Liver (tissue), 9 donors: ENCODE measurements around the gene BTG4. TPM values are rescaled to one million over a fixed set of nuclear protein-coding genes. Genes with fewer than 3 reads are reported as not detected.

Experiments used
- DNase-seq: peaks from one replicate; pipeline ENCODE4 v3.0.0-alpha.2; 2017; ENCODE audit warnings: low spot score
- H3K27ac ChIP-seq, 2 donors: one replicate each; pipeline ENCODE4 v1.7.0; 2013; ENCODE audit warnings: inconsistent platforms in 2 of 2, low read length in 2 of 2, control low read depth in 1 of 2, low read depth in 1 of 2, mild to moderate bottlenecking in 1 of 2
- H3K27me3 ChIP-seq, 4 donors: one replicate each; pipeline versions ENCODE4 v1.6.1 to v1.7.0; 2013; ENCODE audit warnings: low read length in 3 of 4, inconsistent platforms in 1 of 4, mild to moderate bottlenecking in 1 of 4, moderate library complexity in 1 of 4; ENCODE audit not compliant: control insufficient read depth in 4 of 4, insufficient read depth in 4 of 4
- H3K36me3 ChIP-seq, 4 donors: one replicate each; pipeline versions ENCODE4 v1.6.1 to v1.7.0; 2013; ENCODE audit warnings: low read length in 3 of 4, mild to moderate bottlenecking in 3 of 4, low read depth in 1 of 4, moderate library complexity in 1 of 4; ENCODE audit not compliant: control insufficient read depth in 4 of 4, insufficient read depth in 3 of 4
- H3K4me1 ChIP-seq, 4 donors: one replicate each; pipeline versions ENCODE4 v1.6.1 to v1.7.0; 2013; ENCODE audit warnings: low read length in 3 of 4, mild to moderate bottlenecking in 3 of 4, moderate library complexity in 1 of 4; ENCODE audit not compliant: control insufficient read depth in 4 of 4, insufficient read depth in 4 of 4
- H3K4me3 ChIP-seq, 3 donors: one replicate each; pipeline versions ENCODE4 v1.6.1 to v1.7.0; 2013; ENCODE audit warnings: low read length in 3 of 3, control low read depth in 1 of 3, low read depth in 1 of 3, mild to moderate bottlenecking in 1 of 3
- H3K9ac ChIP-seq, 2 donors: one replicate each; pipeline ENCODE4 v1.7.0; 2013; ENCODE audit warnings: low read length in 2 of 2, mild to moderate bottlenecking in 2 of 2, moderate library complexity in 2 of 2, control low read depth in 1 of 2, low read depth in 1 of 2
- H3K9me3 ChIP-seq, 4 donors: one replicate each; pipeline versions ENCODE4 v1.6.1 to v1.7.0; 2013; ENCODE audit warnings: low read length in 3 of 4; ENCODE audit not compliant: control insufficient read depth in 4 of 4
- EGR1 ChIP-seq, 2 donors: IDR thresholded peaks; 2 replicates each; pipeline ENCODE4 v1.6.1; 2016 to 2018; ENCODE audit warnings: antibody characterized with exemption in 2 of 2, low read depth in 2 of 2
- FOXA1 ChIP-seq: IDR thresholded peaks from 2 replicates; pipeline ENCODE4 v1.6.1; 2016; ENCODE audit warnings: antibody characterized with exemption
- FOXA2 ChIP-seq: IDR thresholded peaks from 2 replicates; pipeline ENCODE4 v1.6.1; 2016; ENCODE audit warnings: antibody characterized with exemption
- GABPA ChIP-seq, 2 donors: IDR thresholded peaks in 1 of 2; conservative IDR thresholded peaks in 1 of 2; 2 replicates each; pipeline ENCODE4 v1.6.1; 2016; ENCODE audit warnings: antibody characterized with exemption in 2 of 2, mild to moderate bottlenecking in 1 of 2, moderate library complexity in 1 of 2
- HNF4A ChIP-seq, 2 donors: conservative IDR thresholded peaks; 2 replicates each; pipeline ENCODE4 v1.6.1; 2016; ENCODE audit warnings: antibody characterized with exemption in 2 of 2, mild to moderate bottlenecking in 2 of 2
- HNF4G ChIP-seq: IDR thresholded peaks from 2 replicates; pipeline ENCODE4 v1.6.1; 2016; ENCODE audit warnings: antibody characterized with exemption
- JUND ChIP-seq, 2 donors: IDR thresholded peaks; 2 replicates each; pipeline ENCODE4 v1.6.1; 2016; ENCODE audit warnings: antibody characterized with exemption in 2 of 2
- NR2F2 ChIP-seq: IDR thresholded peaks from 2 replicates; pipeline ENCODE4 v1.6.1; 2016; ENCODE audit warnings: antibody characterized with exemption
- RAD21 ChIP-seq, 2 donors: IDR thresholded peaks; 2 replicates each; pipeline ENCODE4 v1.6.1; 2016; ENCODE audit warnings: antibody characterized with exemption in 2 of 2, mild to moderate bottlenecking in 2 of 2
- RXRA ChIP-seq, 2 donors: IDR thresholded peaks; 2 replicates each; pipeline ENCODE4 v1.6.1; 2017 to 2018; ENCODE audit warnings: antibody characterized with exemption in 2 of 2, mild to moderate bottlenecking in 1 of 2
- SP1 ChIP-seq: IDR thresholded peaks from 2 replicates; pipeline ENCODE4 v1.6.1; 2018; ENCODE audit warnings: antibody characterized with exemption, mild to moderate bottlenecking
- TAF1 ChIP-seq: conservative IDR thresholded peaks from 2 replicates; pipeline ENCODE4 v1.6.1; 2016; ENCODE audit warnings: antibody characterized with exemption, mild to moderate bottlenecking
- YY1 ChIP-seq: IDR thresholded peaks from 2 replicates; pipeline ENCODE4 v1.6.1; 2016; ENCODE audit warnings: antibody characterized with exemption, mild to moderate bottlenecking
- WGBS: extraction: QIAGEN DNeasy Blood & Tissue Kit; methylation state at CpG from one replicate; pipeline ENCODE4 v1.1.7; 2013; 5-methylcytosine and 5-hydroxymethylcytosine counted together
- polyA plus RNA-seq, 2 donors: library from polyadenylated mRNA; stranded (reverse) in 1 of 2; unstranded in 1 of 2; fragments of 200-250 nt in 1 of 2; fragments of >200 nt in 1 of 2; fragmentation: Nextera tagmentation in 1 of 2; extraction: Ambion mirVana in 1 of 2; gene quantifications; one replicate each; pipeline versions ENCODE4 v1.2.1 to v1.2.3, GENCODE V29; 2013 to 2015
- total RNA-seq, 2 donors: library from RNA; depleted of rRNA; stranded (reverse); fragments of >200 nt; gene quantifications; one replicate each; pipeline ENCODE4 v1.2.3, GENCODE V29; 2014
- TF ChIP-seq, protein P1 (sequence below): IDR thresholded peaks from 2 replicates; pipeline ENCODE4 v1.6.1; 2016; ENCODE audit warnings: antibody characterized with exemption
- TF ChIP-seq, protein P2 (sequence below): IDR thresholded peaks from 2 replicates; pipeline ENCODE4 v1.6.1; 2016; ENCODE audit warnings: antibody characterized with exemption
- TF ChIP-seq, protein P3 (sequence below): fragments of 150-350 bp; IDR thresholded peaks from 2 replicates; pipeline ENCODE4 v1.5.1; 2017; ENCODE audit warnings: improper control_type of control experiment, low read depth, low read length; ENCODE audit not compliant: missing input control
- TF ChIP-seq, protein P4 (sequence below): IDR thresholded peaks from 2 replicates; pipeline ENCODE4 v1.6.1; 2016; ENCODE audit warnings: antibody characterized with exemption
- TF ChIP-seq, protein P5 (sequence below): IDR thresholded peaks from 2 replicates; pipeline ENCODE4 v1.6.1; 2016; ENCODE audit warnings: antibody characterized with exemption, mild to moderate bottlenecking
- donor health status: healthy.
- donor health status: healthy.
- donor health status: healthy.
- donor health status: healthy.
- donor health status: healthy.

Gene BTG4
- total and polyA plus RNA-seq, 4 donors: not detected

DNA sequence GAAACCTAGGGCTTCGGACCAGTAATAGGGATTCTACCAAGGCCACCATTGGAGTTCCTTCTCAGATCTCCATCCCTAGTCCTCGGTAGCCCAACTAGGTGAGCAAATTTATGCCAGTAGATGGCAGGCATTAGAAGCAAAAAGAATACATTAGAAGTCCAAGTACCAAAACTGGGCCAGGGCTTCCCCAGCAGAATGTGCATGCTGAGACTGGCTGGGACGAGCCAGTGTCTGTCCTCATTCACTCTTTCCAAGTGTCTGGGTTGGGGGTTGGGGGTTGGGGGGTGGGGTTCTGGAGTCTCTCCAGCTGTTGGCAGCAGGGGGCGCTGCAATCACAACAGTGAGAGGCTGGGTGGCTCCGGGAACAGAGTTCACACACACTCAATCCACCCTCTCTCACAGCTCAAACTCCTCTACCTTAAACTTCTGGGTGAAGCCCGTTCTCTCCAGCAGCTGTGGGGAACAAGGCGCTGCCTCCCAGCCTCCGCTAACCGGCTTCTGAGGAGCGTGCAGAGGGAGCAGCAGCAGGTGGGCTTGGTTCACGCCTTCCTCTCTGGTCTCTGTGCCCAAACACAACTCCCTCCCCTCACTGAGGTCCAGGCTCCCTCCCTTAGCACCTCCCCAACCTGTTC is 57.5 kb downstream of the BTG4 start:
- H3K9me3 ChIP-seq: no peaks in the 10 kb centered on the region
- H3K27me3 ChIP-seq: peaks cover 0 to 2% (median 0%) of the 10 kb centered on the region in 4 donors
- peak; percentile 64 for DNase-seq
- TF ChIP-seq NR2F2 (no peak), RAD21 (IDR thresholded peaks at IDR 0.05) (peak in 1 of 2 donors; percentile 16)
- no peak overlapping the region for H3K9ac ChIP-seq
- no peak overlapping the region for H3K27ac ChIP-seq
- H3K36me3 ChIP-seq: no peaks in the 10 kb centered on the region
- H3K4me1 ChIP-seq: no peaks in the 10 kb centered on the region
- WGBS: 51% methylated on average over 11 of the region's 11 CpGs
- H3K4me3 ChIP-seq: no peak overlapping the region

DNA sequence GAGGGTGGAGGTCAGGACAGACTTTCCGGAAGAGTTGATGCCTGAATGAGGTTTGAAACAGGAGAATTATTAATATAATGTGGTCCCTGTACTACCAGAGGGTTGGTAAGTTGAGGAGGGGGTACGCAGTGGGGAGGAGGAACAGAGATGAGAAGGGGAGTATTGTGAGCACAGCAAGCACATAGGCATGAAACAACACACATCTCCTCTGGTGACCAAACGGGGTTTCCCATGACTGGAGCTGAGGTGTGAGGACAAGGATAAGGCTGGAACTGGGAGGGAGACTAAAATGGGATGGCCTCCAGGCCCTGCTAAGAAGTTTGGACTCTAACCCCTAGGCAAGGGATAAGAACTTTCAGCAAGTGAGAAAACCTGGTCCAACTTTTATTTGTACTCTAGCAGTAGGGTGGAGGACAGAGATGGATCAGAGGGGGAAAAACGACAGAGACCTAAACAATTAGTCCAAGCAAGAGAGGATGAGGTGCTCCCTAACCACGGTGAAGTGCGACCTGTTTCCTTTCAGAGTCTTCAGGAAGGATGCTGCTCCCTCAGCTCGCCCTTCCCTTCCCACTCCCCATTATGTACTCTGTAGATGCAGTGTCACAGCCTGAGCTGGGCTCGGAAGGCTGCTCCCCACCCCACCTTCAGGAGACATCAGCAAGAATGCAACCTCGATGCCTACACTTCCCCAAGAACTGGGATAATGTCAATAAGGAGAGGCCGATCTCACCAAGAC is 59.2 kb downstream of the BTG4 start:
- Histone ChIP-seq H3K27ac (no peak overlapping the region), H3K9ac (no peak overlapping the region), H3K4me1 (no peaks in the 10 kb centered on the region), H3K36me3 (no peaks in the 10 kb centered on the region), H3K4me3 (no peak overlapping the region), H3K27me3 (peaks cover 0 to 2% (median 0%) of the 10 kb centered on the region in 4 donors), H3K9me3 (no peaks in the 10 kb centered on the region)
- WGBS: 66% methylated on average over 10 of the region's 10 CpGs
- no peak for DNase-seq
- no peak for TF ChIP-seq JUND (IDR thresholded peaks at IDR 0.05)
- TF ChIP-seq, protein P1, sequence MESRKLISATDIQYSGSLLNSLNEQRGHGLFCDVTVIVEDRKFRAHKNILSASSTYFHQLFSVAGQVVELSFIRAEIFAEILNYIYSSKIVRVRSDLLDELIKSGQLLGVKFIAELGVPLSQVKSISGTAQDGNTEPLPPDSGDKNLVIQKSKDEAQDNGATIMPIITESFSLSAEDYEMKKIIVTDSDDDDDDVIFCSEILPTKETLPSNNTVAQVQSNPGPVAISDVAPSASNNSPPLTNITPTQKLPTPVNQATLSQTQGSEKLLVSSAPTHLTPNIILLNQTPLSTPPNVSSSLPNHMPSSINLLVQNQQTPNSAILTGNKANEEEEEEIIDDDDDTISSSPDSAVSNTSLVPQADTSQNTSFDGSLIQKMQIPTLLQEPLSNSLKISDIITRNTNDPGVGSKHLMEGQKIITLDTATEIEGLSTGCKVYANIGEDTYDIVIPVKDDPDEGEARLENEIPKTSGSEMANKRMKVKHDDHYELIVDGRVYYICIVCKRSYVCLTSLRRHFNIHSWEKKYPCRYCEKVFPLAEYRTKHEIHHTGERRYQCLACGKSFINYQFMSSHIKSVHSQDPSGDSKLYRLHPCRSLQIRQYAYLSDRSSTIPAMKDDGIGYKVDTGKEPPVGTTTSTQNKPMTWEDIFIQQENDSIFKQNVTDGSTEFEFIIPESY: no peak
- TF ChIP-seq FOXA1: no peak
- TF ChIP-seq, protein P2, sequence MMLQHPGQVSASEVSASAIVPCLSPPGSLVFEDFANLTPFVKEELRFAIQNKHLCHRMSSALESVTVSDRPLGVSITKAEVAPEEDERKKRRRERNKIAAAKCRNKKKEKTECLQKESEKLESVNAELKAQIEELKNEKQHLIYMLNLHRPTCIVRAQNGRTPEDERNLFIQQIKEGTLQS: no peak
- TF ChIP-seq YY1: no peak
- no peak for TF ChIP-seq EGR1 (IDR thresholded peaks at IDR 0.05; ENCODE audit: low read depth in 2 of 2)
- TF ChIP-seq NR2F2: no peak
- TF ChIP-seq RXRA (IDR thresholded peaks at IDR 0.05): no peak
- TF ChIP-seq, protein P3, sequence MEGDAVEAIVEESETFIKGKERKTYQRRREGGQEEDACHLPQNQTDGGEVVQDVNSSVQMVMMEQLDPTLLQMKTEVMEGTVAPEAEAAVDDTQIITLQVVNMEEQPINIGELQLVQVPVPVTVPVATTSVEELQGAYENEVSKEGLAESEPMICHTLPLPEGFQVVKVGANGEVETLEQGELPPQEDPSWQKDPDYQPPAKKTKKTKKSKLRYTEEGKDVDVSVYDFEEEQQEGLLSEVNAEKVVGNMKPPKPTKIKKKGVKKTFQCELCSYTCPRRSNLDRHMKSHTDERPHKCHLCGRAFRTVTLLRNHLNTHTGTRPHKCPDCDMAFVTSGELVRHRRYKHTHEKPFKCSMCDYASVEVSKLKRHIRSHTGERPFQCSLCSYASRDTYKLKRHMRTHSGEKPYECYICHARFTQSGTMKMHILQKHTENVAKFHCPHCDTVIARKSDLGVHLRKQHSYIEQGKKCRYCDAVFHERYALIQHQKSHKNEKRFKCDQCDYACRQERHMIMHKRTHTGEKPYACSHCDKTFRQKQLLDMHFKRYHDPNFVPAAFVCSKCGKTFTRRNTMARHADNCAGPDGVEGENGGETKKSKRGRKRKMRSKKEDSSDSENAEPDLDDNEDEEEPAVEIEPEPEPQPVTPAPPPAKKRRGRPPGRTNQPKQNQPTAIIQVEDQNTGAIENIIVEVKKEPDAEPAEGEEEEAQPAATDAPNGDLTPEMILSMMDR: no peak
- TF ChIP-seq HNF4A (conservative IDR thresholded peaks at IDR 0.05): no peak
- TF ChIP-seq GABPA (IDR thresholded peaks at IDR 0.05 in 1 of 2, conservative IDR thresholded peaks at IDR 0.05 in 1 of 2): no peak
- no peak for TF ChIP-seq HNF4G
- TF ChIP-seq SP1: no peak
- TF ChIP-seq, protein P4, sequence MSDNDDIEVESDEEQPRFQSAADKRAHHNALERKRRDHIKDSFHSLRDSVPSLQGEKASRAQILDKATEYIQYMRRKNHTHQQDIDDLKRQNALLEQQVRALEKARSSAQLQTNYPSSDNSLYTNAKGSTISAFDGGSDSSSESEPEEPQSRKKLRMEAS: no peak
- no peak for TF ChIP-seq FOXA2
- TF ChIP-seq, protein P5, sequence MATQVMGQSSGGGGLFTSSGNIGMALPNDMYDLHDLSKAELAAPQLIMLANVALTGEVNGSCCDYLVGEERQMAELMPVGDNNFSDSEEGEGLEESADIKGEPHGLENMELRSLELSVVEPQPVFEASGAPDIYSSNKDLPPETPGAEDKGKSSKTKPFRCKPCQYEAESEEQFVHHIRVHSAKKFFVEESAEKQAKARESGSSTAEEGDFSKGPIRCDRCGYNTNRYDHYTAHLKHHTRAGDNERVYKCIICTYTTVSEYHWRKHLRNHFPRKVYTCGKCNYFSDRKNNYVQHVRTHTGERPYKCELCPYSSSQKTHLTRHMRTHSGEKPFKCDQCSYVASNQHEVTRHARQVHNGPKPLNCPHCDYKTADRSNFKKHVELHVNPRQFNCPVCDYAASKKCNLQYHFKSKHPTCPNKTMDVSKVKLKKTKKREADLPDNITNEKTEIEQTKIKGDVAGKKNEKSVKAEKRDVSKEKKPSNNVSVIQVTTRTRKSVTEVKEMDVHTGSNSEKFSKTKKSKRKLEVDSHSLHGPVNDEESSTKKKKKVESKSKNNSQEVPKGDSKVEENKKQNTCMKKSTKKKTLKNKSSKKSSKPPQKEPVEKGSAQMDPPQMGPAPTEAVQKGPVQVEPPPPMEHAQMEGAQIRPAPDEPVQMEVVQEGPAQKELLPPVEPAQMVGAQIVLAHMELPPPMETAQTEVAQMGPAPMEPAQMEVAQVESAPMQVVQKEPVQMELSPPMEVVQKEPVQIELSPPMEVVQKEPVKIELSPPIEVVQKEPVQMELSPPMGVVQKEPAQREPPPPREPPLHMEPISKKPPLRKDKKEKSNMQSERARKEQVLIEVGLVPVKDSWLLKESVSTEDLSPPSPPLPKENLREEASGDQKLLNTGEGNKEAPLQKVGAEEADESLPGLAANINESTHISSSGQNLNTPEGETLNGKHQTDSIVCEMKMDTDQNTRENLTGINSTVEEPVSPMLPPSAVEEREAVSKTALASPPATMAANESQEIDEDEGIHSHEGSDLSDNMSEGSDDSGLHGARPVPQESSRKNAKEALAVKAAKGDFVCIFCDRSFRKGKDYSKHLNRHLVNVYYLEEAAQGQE: no peak
- TF ChIP-seq TAF1: no peak
